ENCODE results near the gene CDCP1.

CDCP1 gene

DNA sequence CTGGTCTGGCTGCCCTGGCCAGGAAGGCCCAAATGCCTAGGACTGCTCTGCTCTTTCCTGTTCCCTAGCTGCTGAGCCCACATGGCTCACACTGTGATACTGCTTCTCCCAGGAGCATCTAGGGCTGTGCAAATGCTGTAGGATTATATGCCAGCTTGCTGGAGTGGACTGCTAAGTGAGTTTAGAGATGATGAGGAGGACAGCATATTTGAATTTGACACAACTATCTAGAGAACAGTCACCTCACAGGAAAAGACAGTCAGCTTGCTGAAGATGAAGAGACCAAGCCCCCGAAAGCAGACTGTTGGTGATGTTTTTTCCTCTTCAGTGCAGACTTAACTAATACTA is 80.8 kb downstream of the CDCP1 start:
- DNase-seq (ENCODE audit: low read depth in 1 of 2, low spot score in 1 of 2) = no peak
- no peaks in the 10 kb centered on the region for H3K27me3 ChIP-seq (ENCODE audit: insufficient read depth, poor library complexity, severe bottlenecking)
- no peak overlapping the region for H3K4me3 ChIP-seq (replicated peaks; ENCODE audit: insufficient read depth, low read length)
- H3K27ac ChIP-seq (replicated peaks) = peak overlapping the region; percentile 18; the same call in 1 of the 2 replicates
- TF ChIP-seq REST (IDR thresholded peaks at IDR 0.05; ENCODE audit: insufficient replicate concordance, low read depth) (no peak), GABPA (IDR thresholded peaks at IDR 0.05; ENCODE audit: low read depth) (no peak), POLR2AphosphoS5 (IDR thresholded peaks at IDR 0.05; ENCODE audit: low read depth) (no peak), SPI1 (IDR thresholded peaks at IDR 0.05; ENCODE audit: borderline replicate concordance, low read depth) (no peak), CTCF (IDR thresholded peaks at IDR 0.05; ENCODE audit: insufficient read depth, low read length) (no peak)

- Histone ChIP-seq H3K27me3 (ENCODE audit: insufficient read depth, poor library complexity, severe bottlenecking) (no peaks in the 10 kb centered on the region), H3K4me3 (replicated peaks; ENCODE audit: insufficient read depth, low read length) (no peak overlapping the region), H3K27ac (replicated peaks) (peak overlapping the region; percentile 23)
- DNase-seq (ENCODE audit: low read depth in 1 of 2, low spot score in 1 of 2) = peak in 1 of 2 experiments; percentile 55
- TF ChIP-seq GABPA (IDR thresholded peaks at IDR 0.05; ENCODE audit: low read depth) = 0 out of 2 replicates have a peak, but pooled peaks have one; percentile 0
- TF ChIP-seq POLR2AphosphoS5 (IDR thresholded peaks at IDR 0.05; ENCODE audit: low read depth) = no peak
- peak; percentile 93 for TF ChIP-seq SPI1 (IDR thresholded peaks at IDR 0.05; ENCODE audit: borderline replicate concordance, low read depth)
These were observed 81.4 kb downstream of the CDCP1 start for GRCh38 chr3:45064512-45065372.

GRCh38 chr3:45062697-45063070 is 83.5 kb downstream of the CDCP1 start:
- Histone ChIP-seq H3K4me3 (replicated peaks; ENCODE audit: insufficient read depth, low read length) (no peak overlapping the region), H3K27me3 (ENCODE audit: insufficient read depth, poor library complexity, severe bottlenecking) (no peaks in the 10 kb centered on the region), H3K27ac (replicated peaks) (no peak overlapping the region)
- TF ChIP-seq CTCF (IDR thresholded peaks at IDR 0.05; ENCODE audit: insufficient read depth, low read length) (no peak), REST (IDR thresholded peaks at IDR 0.05; ENCODE audit: insufficient replicate concordance, low read depth) (no peak), GABPA (IDR thresholded peaks at IDR 0.05; ENCODE audit: low read depth) (no peak), SPI1 (IDR thresholded peaks at IDR 0.05; ENCODE audit: borderline replicate concordance, low read depth) (no peak), POLR2AphosphoS5 (IDR thresholded peaks at IDR 0.05; ENCODE audit: low read depth) (no peak)
- DNase-seq (ENCODE audit: low read depth in 1 of 2, low spot score in 1 of 2) = no peak

- no peak for TF ChIP-seq GABPA (IDR thresholded peaks at IDR 0.05; ENCODE audit: low read depth)
- TF ChIP-seq CTCF (IDR thresholded peaks at IDR 0.05; ENCODE audit: insufficient read depth, low read length) = no peak
- no peak overlapping the region for H3K4me3 ChIP-seq (replicated peaks; ENCODE audit: insufficient read depth, low read length)
- H3K27ac ChIP-seq (replicated peaks) = no peak overlapping the region
- DNase-seq (ENCODE audit: low read depth in 1 of 2, low spot score in 1 of 2) = no peak
- H3K27me3 ChIP-seq (ENCODE audit: insufficient read depth, poor library complexity, severe bottlenecking) = no peaks in the 10 kb centered on the region
These were observed 85.8 kb downstream of the CDCP1 start for GRCh38 chr3:45060165-45060892.
